ENCODE measurements around the gene HMCN1. TPM values are rescaled to one million over a fixed set of nuclear protein-coding genes. Genes with fewer than 3 reads are reported as not detected.

The HMCN1 gene
- total RNA-seq, 4 donors from 2014 or later: 3.3 to 8.9 (median 6.6) TPM

DNA sequence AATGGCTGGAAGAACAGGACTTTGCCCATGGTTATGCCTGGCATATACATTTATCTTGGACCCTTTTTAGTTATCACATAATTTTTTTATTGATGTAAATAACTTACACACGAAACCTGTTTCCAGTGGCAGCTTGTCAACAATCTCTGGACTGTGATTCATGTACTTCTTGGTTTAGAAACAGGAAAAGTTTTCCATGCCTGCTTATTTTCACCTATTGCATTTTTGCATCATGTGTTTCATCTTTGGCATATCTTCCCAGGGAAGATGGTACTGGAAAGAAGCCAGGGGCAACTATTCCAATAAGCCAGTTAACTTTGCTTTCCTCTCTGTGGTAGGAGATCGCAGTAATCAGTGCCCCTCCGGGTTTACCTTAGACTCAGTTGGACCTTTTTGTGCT lies 430.6 kb downstream of the HMCN1 start:
- no peak overlapping the region for H3K27ac ChIP-seq
- intact Hi-C loops (cut with DNase I): no loop called here
- H3K36me3 ChIP-seq: no peaks in the 10 kb centered on the region
- no peak overlapping the region for H3K4me3 ChIP-seq (replicated peaks in 1 of 3)
- H3K27me3 ChIP-seq: no peaks in the 10 kb centered on the region
- H3K4me1 ChIP-seq: no peaks in the 10 kb centered on the region
- H3K9me3 ChIP-seq: no peaks in the 10 kb centered on the region
- no peak for DNase-seq
- TF ChIP-seq, protein P1, sequence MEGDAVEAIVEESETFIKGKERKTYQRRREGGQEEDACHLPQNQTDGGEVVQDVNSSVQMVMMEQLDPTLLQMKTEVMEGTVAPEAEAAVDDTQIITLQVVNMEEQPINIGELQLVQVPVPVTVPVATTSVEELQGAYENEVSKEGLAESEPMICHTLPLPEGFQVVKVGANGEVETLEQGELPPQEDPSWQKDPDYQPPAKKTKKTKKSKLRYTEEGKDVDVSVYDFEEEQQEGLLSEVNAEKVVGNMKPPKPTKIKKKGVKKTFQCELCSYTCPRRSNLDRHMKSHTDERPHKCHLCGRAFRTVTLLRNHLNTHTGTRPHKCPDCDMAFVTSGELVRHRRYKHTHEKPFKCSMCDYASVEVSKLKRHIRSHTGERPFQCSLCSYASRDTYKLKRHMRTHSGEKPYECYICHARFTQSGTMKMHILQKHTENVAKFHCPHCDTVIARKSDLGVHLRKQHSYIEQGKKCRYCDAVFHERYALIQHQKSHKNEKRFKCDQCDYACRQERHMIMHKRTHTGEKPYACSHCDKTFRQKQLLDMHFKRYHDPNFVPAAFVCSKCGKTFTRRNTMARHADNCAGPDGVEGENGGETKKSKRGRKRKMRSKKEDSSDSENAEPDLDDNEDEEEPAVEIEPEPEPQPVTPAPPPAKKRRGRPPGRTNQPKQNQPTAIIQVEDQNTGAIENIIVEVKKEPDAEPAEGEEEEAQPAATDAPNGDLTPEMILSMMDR (IDR thresholded peaks at IDR 0.05): no peak
- no peak for TF ChIP-seq POLR2A (IDR thresholded peaks at IDR 0.05)
- WGBS, 2 donors: 93 to 94% methylated on average over 3 of the region's 3 CpGs

DNA sequence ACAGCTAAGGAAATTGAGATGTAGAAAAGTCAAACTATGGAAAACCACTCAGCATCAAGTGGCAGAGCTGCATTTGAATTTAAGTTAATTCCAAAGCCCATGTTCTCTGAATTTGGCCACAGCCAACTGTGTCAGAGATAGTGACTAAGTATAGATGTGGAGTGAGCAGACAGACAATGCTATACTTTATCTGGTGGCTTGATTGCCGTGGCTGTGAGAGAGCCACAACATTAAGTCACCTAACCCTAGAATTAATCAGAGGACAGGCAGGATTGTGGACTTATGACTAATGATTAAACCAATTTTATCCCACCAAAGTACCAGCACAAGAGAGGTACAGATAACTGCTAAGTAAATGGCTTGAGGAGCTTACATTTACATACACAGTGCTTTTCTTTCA lies 431.1 kb downstream of the HMCN1 start:
- no peak overlapping the region for H3K4me3 ChIP-seq (replicated peaks in 1 of 3)
- H3K9me3 ChIP-seq: no peaks in the 10 kb centered on the region
- DNase-seq: no peak
- H3K36me3 ChIP-seq: no peaks in the 10 kb centered on the region
- H3K4me1 ChIP-seq: no peaks in the 10 kb centered on the region
- no peak for TF ChIP-seq POLR2A (IDR thresholded peaks at IDR 0.05)
- TF ChIP-seq, protein P1 (IDR thresholded peaks at IDR 0.05): no peak
- intact Hi-C loops (cut with DNase I): no loop called here
- no peaks in the 10 kb centered on the region for H3K27me3 ChIP-seq
- no peak overlapping the region for H3K27ac ChIP-seq
- WGBS, 2 donors: 86 to 100% methylated on average over 1 of the region's 1 CpG

DNA sequence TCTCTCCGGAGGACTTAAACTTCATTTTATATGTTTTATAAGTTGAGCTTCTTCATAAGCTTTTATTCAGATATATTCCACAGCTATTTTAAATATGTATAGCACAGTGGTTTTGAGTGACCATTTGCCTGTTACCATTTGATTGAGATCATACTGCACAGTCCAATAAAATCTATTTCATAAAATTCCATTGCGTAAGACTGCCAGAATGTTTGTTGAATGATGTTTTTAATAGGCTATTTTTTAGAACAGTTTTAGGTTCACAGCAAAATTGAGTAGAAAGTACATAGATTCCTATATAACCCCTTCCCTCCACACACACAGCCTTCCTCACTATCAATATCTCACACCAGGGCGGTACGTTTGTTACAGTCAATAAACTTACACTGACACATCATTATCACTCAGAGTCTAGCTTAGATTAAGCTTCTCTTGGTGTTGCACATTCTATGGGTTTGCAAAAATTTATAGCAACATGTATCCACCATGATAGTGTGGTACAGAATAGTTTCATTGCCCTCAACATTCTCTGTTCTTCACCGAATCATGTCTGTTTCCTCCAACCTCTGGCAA lies 433.0 kb downstream of the HMCN1 start:
- H3K36me3 ChIP-seq: no peaks in the 10 kb centered on the region
- no peak overlapping the region for H3K4me3 ChIP-seq (replicated peaks in 1 of 3)
- no peaks in the 10 kb centered on the region for H3K4me1 ChIP-seq
- H3K27ac ChIP-seq: no peak overlapping the region
- H3K27me3 ChIP-seq: no peaks in the 10 kb centered on the region
- DNase-seq: no peak
- H3K9me3 ChIP-seq: no peaks in the 10 kb centered on the region
- TF ChIP-seq, protein P1 (IDR thresholded peaks at IDR 0.05): no peak
- TF ChIP-seq POLR2A (IDR thresholded peaks at IDR 0.05): no peak
- intact Hi-C loops (cut with DNase I): no loop called here
- WGBS, 2 donors: 96 to 98% methylated on average over 5 of the region's 5 CpGs

DNA sequence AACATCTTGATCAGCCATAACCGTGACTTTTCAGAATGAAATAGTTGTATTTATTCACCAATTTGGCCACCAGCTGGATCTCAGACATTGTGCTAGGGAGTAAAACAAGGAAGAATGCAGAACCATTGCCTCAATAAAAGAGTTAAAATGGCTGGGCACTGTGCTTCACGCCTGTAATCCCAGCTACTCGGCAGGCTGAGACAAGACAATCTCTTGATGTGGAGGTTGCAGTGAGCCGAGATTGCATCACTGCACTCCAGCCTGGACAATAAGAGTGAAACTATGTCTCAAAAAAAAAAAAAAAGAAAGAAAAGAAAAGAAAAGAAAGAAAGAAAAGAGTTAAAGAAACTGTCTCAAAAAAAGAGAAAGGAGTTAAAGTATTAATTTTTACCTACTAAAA lies 441.4 kb downstream of the HMCN1 start:
- DNase-seq: peak; percentile 21 to 24
- Histone ChIP-seq H3K27me3 (no peaks in the 10 kb centered on the region), H3K36me3 (no peaks in the 10 kb centered on the region), H3K9me3 (no peaks in the 10 kb centered on the region), H3K4me1 (no peaks in the 10 kb centered on the region), H3K4me3 (replicated peaks in 1 of 3) (no peak overlapping the region), H3K27ac (no peak overlapping the region)
- intact Hi-C loops (cut with DNase I): no loop called here
- 58% methylated on average over 4 of the region's 4 CpGs for WGBS, 2 donors
- TF ChIP-seq, protein P1 (IDR thresholded peaks at IDR 0.05): no peak
- TF ChIP-seq POLR2A (IDR thresholded peaks at IDR 0.05): no peak

DNA sequence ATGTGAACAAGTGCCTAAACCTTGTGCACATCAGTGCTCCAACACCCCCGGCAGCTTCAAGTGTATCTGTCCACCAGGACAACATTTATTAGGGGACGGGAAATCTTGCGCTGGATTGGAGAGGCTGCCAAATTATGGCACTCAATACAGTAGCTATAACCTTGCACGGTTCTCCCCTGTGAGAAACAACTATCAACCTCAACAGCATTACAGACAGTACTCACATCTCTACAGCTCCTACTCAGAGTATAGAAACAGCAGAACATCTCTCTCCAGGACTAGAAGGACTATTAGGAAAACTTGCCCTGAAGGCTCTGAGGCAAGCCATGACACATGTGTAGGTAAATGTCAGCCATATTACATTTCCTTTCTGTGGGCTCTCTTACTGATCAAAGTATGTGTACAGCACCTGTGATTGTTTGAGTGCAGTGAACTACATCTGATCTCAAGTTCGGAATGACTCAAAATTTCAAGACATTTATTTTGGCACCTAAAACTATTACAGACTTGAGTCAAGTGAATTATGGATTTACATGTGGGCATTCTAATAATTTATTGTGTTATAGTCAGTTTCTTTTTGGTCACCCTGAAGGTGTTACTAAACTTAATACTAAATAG lies 444.3 kb downstream of the HMCN1 start:
- Histone ChIP-seq H3K9me3 (no peaks in the 10 kb centered on the region), H3K4me3 (replicated peaks in 1 of 3) (no peak overlapping the region), H3K27ac (no peak overlapping the region), H3K36me3 (no peaks in the 10 kb centered on the region), H3K4me1 (peaks cover 14 to 16% of the 10 kb centered on the region in 2 donors), H3K27me3 (no peaks in the 10 kb centered on the region)
- 83 to 90% methylated on average over 5 of the region's 5 CpGs for WGBS, 2 donors
- no peak for DNase-seq
- intact Hi-C loops (cut with DNase I): no loop called here
- TF ChIP-seq, protein P1 (IDR thresholded peaks at IDR 0.05): no peak
- no peak for TF ChIP-seq POLR2A (IDR thresholded peaks at IDR 0.05)

All from thyroid gland (tissue), 4 donors.